NCI-H69 (cell line): ENCODE results near the gene RUNDC3A.
A peak's percentile ranks its signal among the peaks of the same experiment; 100 is the strongest.
"Not testable (repeated sequence)": the region's sequence is repeated elsewhere in the genome, so short reads cannot be mapped to it uniquely, and the experiment has no call there.

Experiments used
- DNase-seq: peaks from one replicate; lab custom pipeline; 2025; lab: John Stamatoyannopoulos, UW

The RUNDC3A gene

DNA sequence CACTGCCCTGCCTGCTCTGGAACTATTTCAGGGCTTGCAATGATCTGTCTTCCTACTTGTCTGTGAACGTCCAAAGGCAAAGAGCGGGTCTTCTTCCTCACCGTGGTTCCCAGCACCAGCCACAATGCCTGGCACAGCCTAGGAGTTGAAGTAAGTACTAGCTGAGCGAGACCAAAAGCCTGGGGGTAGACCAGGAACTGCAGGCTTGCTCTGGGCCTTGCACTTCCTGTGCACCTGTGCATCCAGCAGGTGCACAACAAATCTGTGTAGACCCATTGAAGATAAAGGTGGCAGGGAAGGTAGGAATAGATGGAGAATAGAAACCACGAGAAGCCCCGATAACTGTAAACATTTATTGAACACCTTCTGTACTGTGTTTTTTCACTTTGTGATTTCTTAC is 50.6 kb downstream of the RUNDC3A start:
- no peak for DNase-seq

DNA sequence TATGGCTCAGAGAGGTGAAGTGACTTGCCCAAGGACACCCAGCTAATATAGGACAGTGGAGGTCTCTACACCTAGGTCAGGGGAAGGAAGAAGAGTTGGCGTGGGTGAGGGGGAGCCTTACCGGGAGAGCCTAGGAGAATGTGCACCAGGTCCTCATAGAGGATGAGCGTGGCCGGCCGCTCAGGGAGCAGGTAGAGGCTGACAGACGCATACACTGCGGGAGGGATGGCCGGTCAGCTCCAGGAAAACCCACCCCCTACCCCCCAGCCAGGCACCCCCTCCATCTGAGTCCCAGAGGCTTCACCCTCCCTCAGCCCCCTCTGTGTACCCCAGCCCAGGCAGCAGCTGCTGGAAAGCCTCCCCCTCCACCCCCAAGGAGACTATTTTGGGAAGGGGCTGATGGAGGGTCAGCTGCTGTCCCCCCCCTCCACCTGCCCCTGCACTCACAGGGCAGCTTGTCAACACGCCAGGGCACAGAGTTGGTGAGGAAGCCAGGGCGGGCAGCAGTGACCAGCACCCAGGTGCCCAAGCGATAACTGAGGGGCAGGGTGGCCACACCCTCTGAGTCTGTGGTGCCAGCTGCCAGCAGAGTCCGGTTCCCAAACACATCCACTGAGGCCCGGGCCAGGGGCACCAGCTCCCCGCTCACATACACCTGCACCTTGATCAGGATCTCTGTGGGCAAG is 51.2 kb downstream of the RUNDC3A start:
- DNase-seq = no peak

DNA sequence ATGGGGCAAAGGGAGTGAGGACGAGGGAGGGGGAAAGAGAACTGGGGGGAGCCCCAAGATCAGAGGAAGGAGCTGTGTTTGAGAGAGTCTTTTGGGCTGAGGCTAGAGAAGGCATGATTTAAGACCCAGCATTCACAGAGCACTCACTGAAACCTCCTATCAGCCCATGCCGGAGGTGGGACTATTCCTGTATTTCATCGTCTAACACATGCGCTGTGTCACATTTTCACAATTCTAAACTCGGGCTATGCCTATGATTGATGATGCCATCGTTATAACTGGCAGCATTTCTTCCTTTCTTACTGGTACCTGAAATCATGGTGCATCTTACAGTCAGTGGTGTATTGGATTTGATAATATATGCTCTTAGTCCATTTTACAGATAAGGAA is 51.7 kb downstream of the RUNDC3A start:
- DNase-seq = no peak

DNA sequence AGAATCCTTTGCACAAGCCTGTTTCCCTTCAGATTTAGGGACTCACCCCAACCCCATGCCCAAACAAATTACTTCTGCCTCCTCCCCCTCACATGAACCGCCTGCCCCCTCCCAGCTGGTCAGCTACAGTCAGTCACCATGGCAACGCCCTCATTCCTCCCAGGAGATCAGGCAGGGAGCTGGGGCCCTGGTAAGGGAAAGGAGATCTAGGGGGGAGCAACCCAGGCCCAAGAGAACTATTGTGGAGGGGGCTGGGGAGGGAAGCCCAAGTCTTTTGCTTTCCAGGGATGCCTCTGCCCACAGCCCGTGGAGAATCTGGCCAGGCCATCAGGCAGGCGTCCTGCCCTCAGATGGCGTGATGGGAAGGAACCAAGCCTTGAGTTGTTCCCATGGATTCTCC is 52.4 kb downstream of the RUNDC3A start:
- peak; percentile 50 for DNase-seq

DNA sequence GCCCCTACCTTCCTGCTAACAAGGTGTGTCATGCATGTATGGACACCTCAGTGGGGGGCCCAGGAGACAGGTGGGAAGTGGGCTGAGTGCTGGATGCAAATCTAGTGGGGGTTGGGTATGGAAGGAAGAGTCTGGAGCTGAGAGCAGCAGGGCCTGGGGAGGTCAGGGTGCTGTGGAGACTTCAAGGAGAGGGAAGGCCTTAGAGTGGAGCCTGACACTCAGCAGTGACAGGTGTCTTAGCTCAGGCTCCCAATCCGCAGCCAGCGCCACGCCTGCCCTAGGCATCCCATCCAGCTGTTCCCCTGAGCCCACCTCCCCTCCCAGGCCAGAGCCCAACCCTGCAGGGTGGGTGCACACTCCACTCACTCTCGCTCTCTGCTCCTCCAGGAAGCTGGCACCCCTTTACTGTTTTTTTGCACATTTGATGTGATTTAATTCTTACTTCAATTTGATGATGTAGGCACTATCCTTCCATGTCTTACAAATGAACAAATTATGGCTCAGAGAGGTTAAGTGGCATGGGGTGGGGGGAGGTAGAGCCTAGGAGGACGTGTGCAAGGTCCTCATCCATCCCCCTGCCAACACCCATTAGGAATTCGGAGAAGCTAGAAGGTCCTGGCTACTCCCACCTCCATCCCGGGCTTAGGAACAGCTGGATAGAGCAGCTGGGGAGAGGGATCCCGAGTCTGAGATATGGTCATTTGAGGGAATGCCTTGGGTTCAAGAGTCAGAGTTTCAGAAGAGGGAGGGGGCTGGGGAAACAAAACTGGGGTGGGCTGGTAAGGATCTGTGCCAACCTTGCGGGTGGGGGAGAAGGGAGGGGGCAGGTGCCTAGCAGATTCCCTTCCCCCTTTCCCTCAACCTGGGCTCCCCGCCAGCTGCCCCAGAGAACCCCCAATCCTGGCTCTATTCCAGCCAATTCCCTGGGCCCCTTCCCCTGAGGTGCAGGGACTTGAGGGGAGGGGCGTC is 53.2 kb downstream of the RUNDC3A start:
- peak; percentile 57 for DNase-seq

DNA sequence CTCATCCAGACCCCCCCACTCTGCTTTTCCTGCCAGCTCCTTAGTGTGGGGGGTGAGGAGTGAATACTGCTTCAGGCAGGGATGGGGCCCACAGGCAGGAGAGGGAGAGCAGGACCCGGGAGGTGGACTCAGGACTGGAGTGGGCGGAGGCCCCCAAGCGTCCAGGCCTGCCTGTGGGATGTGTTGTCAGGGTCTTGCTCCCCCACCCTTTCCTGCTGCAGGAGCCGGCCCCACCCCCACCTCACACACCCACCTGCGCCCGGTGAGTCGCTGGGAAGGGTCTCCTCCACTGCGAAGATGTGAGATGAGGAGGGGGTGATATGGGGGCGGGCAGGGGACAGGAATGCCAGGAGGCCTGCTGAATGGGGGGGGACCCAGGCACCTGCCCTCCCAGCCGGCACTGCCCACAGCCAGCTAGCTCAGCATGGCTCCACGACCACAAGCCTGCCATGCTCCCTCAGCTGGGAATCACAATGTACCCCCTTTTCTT is 54.1 kb downstream of the RUNDC3A start:
- peak; percentile 36 for DNase-seq

DNA sequence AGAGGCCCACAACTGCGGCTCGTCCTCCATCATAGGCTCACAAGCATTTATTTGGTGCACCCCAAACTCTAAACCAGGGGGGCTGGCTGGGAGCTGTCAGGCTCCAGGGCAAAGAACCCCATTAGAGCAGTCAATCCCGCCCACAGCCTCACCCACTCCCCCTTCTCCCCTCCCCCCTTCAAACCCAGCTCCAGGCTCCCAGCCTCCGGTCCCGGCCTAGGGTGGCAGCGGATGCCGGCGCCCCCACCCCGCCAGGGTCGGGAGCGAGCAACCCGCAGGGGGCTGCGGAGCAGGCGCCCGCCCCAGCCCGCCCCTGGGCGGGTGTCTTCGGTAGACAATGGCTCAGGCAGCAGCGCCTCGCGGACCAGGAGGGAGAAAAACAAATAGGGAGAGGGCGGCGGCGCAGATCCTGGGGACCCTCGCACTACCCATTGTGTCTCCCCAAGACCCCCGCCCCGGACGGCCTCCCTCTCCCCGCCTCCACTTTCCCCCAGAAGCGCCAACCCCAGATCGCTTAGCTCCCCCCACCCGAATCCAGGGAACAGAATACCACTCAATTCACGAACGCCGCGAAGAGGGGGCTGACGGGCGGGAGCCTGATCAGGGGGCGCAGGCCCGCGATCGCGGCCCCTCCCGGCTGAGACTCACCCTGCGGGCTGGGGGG is 54.7 kb downstream of the RUNDC3A start:
- DNase-seq = peak; percentile 80

DNA sequence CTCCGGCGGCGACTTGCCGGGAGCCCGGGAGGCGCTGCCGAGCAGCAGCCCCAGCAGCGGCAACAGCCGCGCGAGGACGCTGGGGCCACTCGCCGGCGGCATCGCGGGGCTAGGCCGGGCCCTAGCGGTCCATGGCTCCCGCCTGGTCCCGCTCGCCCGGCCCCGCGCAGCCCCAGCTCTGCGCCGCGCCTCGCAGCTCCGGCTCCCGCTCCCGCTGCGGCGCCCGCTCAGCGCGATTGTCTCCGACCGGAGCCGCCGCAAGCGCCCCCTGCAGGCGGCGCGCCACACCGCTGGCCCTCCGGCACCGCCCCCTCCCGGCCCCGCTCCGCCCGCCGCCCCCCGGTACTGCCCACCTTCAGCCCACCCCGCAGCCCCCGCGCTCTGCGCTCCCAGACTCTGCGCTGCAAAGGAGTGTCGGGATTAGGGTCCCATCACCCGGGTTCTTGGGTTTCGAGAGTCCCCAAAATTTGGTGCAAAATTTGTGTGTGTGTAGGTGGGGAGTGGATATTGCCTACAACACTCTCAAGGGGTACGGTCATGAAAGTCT is 55.3 kb downstream of the RUNDC3A start, which contains the start of gene FAM171A2:
Gene FAM171A2 (minus strand): TSS at position 241 of the 547 bp plus-strand sequence. CDS start 139 bp downstream, at position 102.
- DNase-seq = peak; percentile 87

DNA sequence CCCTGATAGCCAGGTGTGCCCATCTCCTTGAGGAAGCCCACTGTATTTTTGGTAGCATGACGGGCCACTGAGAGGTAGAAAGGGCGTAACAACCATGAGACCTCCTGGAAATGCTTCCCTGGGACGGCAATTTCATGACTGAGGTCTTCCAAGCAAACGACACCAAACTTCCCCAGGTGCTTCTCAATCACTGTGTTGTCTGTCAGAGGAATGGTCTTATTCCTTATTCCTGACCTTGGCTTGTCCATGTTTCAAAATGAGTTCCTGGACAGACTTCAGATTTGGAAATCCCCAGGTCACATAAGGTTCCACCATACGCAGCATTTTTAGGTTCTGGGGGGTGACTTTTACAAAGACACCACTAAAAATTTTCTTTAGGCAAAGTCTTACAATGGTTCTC is 56.6 kb downstream of the RUNDC3A start:
- DNase-seq = not testable (repeated sequence)

DNA sequence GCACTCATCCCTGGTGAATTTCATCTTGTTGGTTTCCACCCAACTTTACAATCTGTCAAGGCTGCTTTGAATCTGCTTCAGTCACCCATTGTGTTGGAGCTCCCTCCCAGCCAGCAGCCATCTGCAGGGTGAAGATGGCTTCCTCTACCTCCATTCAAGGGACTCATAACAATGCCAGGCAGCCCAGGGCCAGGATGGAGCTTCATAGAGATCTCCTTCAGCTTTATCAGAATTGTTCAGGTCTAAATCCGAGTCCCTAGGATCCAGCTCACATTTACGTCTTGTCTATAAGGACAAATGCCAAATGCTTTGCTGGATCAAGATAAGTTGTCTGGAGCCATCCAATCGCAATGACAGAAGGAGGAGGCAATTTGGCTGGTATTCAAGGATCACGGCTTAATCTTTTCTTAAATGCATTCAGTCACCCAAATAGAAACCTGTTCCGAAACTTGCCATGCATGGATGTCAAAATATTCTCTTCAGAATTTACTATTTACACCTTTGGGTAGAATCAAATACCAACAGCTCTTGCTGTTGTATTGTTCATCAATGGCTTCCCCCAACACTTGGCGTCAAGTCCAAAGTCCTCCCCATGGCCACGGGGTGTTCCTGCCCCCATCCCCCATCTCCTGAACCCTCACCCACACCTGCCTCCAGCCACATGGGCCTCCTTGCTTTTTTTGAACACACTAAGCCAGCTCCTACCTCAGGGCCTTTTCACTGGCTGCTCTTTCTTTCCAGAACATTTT is 59.0 kb downstream of the RUNDC3A start:
- DNase-seq = no peak
